GM18868 (cell line): ENCODE data around the gene SSTR4.

ENCODE experiments used
- ATAC-seq: cut with Tn5 transposase; IDR thresholded peaks from one replicate; pipeline ENCODE4 v1.9.1; 2021; ENCODE audit warnings: mild to moderate bottlenecking, moderate library complexity; ENCODE audit not compliant: unreplicated experiment

SSTR4 gene

DNA sequence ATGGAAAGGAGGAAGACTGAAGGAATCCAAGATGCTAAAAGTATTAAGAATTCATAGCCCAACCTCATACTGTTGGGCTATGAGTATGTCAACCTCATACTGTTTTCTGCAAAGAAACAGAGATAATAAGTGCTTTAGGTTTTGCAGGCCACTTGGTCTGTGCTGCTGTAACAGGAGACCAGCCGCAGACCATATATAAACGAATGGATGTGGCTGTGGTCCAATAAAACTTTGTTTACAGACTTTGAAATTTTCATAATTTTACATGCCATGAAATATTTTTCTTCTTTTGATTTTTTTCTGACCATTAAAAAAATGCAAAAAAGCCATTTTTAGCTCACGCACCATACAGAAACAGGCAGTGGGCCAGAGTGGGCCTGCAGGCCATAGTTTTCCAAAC is 28.1 kb downstream of the SSTR4 start:
- no peak for ATAC-seq

DNA sequence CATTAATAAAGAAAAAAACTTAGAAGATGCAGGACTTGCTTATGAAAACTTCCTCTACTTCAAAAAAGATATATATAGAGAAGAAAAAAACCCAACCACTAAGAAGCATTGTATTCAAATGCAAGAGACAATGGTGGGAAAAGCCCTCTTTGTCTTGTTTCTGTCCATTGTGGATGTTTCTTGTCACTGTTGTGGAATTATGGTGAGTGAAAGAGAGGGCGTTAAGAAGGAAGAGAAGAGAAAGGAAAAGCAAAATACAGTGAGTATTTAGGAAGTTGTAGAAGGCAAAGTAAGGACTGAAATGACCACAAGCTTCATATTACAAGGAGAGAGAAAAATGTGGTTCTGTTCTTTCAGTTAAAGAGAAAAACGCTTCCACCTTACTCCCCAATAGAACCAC is 28.5 kb downstream of the SSTR4 start:
- ATAC-seq: no peak

DNA sequence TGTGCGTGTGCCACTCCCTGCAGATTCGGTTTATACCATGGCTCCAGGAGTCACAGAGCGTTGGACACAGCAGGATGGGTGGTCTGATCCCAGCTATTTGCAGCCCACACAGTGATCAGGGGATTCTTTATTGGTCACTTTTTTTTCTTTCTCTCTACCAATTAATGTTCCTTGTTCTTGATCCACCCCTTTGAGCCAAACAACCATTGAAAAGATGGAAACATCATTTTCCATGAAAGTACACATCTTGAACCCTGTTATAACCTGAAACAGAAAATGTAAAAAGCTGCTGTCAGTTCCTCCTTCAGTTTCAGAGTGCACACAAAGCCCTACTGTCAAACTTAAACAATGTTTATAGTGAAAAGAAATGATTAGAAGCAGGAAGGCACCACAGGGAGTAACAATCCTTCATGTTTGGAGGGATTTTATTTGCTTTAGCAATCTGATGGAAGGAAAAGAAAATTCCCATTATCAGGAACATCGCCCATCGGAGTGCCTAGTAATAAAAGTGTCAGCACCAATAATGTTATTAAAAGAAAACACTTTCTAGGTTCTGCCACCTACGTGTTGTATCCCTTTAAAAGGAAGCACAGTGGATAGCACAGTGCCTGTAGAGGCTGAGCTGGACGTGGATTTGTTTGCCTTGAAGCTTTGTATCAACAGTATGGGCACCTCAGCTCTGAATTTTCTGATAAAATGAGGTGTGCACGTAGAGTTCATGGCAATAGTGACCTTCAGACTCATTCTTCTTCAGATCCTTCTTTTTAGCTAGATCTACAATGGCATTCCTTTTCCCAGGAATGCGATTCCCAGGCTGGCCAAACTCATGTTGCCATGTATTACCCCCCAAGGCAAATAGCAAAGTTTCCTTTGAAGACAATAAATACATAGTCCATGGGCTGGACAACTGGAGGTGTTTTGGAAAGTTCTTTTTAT is 30.4 kb downstream of the SSTR4 start:
- ATAC-seq: no peak

DNA sequence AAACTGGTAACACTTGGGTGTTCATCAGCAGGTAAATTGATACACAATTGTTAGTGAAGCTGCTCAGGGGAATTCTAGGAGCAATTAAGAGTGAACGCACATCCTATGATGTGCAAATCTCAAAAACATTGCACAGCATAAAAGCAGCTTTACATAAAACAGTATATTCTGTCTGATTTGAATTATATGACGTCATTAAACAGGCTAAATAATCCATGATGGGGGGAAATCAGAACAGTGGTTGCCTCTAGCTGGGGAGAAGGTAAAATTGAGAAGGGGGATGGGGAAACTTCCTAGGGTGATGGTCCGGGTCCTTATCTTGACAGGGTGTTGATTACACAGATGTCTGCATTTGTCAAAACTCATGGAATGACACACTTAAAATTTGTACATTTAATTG is 31.7 kb downstream of the SSTR4 start:
- no peak for ATAC-seq

DNA sequence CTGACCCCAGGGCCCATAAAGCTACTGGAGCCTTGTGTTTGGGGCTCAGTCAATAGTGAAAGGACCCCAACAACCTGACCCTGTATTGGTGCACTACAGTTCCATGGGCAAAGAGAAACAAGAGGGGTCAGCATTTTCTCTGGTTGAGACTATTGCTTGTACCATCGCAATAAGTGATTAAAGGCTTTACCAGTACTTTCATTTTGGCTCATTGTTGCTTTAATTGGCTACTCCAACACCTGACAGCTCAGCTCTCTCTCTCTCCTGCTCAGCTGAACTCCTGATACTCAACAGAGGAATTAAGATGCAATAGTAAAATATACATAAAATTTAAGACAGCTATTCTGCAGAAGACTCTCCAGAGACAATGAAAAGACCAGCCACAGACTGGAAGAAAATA is 33.2 kb downstream of the SSTR4 start:
- ATAC-seq: peak; percentile 67

DNA sequence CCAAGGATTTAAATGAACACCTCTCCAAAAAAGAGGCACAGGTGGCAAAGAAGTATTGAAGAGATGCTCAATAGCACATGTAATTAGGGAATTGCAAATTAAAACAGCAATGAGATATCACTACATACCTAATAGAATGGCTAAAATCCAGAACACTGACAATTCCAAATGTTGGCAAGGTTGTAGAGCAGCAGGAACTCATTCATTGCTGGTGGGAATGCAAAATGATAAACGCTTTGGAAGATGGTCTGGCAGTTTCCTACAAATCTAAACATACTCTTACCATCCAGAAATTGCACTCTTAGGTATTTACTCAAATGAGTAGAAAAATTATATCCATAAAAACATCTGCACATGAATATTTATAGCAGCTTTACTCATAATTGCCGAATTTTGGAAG is 34.0 kb downstream of the SSTR4 start:
- no peak for ATAC-seq

DNA sequence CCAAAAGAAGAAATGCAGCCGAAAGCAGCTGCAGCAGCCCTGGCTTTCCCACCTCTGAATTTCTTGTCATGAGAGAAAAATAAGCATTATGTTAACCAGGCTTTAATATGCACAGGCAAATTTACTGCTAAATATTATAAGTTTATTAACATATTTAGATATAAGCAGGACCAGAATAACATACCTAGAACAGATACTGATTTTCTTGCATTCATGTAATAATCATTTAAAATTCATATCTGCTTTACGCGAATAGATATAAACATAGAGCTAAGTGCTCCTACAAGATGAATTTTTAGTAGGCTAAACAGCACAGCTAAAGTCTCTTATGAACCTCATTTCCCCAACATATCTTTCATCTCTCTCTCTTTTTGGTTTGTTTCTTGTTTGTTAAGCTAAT is 36.3 kb downstream of the SSTR4 start:
- no peak for ATAC-seq

DNA sequence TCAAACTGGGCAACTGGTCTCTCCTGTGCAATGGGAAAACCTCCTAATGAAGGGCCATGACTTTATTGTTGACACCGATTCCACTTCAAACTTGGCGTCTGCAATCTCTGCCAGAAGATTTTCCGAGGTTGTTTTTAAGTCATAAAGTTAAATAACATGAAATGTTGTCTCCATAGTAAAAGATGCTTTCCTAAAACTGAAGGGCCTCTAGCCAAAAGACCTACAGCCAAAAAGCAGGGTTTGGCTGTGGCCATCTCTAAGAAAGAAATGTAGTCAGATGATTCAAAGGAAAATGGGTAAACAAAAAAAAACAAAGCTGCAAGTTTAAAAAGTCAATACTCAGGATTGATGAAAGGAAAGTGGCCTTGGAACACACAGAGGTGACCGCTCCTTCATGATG is 36.9 kb downstream of the SSTR4 start:
- ATAC-seq: no peak

DNA sequence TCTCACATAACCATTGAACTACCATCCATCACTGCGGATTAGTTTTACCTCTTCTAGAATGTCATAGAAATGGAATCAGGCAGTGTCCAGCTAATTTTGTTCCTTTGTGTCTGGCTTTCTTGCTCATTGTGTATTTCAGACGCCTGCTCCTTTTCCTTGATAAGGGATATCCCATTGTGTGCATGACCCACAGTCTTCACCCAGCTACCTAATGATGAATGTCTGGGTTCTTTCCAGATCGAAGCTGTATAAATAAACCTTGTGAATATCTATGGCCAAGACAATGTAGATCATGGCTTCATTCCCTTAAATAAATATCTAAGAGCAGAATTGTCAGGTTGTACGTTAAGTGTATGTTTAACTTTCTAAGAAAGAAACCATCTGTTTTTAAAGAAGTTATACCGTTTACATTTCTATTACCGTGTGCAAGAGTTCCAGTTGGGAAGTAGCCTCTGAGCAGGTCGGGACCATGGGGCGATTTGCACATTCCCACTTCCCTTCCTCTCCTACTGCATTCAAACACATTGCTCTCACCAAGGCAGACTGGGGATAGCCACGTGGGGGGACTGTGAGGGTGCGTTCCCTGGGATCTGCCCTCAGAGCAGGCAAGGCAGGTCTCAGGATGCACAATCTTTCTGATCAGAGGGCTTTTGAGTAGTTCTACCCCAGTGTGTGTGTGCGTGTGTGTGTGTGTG is 37.9 kb downstream of the SSTR4 start:
- no peak for ATAC-seq

DNA sequence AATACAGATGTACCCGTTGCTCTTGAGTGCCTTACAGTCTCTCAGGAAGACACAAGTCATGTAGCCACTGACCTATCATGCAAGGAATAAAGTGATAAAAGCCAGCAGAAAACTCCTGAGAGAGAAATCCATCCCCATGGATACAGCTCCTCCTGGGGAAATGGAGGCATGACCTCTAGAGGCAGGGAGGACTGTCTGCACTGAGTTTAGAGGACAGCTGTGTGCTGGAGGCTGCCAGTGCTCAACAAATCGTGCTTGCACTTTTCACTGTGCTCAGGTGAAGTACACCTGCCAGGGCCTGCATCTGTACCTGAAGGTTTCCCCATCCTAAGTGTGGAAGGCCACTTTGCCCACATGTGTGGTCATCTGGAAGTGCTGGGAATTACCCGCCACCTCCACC is 38.9 kb downstream of the SSTR4 start:
- ATAC-seq: no peak

DNA sequence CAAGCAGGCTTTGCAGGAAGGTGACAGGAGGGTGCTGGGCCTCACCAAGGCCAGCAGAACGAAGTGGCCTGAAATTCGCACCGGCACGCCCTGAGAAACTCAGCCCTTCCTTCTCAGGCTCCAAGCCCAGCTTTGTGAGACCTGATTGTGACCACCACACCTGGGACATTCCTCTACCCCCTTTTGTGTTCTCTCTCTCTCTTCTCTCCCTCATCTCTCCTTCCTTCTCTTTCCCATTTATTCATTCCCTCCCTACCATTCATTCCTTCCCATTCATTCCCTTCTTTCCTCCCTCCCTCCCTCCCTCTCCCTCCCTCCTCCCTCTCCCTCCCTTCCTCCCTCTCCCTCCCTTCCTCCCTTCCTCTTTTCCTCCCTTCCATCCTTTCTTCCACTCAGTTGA is 42.2 kb downstream of the SSTR4 start:
- no peak for ATAC-seq

DNA sequence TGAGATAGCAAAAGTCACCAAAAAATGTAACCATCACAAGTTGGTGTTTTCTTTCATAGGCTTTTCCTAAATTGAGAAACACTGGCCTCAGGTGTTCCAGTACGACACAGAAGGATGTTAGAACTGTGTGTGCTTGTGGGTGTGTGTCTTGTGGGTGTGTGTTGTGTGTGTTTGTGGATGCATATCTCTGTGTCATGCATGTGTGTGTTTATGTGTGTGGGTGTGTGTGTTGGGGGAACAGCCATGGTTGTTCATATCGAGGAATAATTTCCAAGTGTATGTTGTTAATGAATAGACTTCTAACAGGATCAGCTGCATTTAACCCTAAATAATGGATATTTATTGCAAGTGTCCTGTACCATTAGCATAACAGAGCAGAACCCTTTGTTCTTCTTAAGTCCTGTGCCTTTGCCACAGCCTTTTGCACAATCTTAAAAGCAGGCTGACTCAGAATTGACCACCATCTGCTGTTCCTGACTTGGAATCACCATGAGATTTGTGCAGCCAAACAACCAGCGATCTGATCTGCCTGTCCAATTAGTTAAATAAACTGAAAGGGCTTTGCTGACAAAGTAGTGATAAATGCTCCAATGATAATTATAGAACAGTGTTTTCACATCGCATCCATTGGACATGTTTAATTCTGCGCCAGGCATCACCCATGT is 43.4 kb downstream of the SSTR4 start:
- ATAC-seq: no peak

DNA sequence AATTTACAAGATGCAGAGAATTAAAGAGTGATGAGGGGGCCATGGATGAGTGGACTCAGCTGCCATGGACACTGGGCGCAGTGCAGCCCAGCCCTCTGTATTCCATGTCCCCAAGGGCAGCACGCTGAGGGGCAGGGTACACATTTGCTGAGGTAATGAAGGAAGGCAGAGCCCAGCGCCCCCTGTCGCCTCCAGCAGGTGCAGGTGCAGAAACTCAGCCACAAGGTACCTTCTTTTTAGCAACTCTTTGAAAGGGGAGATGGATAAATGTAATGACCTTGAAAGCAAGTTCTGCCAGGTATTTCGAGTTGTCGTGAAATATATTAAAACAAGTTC is 43.9 kb downstream of the SSTR4 start:
- no peak for ATAC-seq

DNA sequence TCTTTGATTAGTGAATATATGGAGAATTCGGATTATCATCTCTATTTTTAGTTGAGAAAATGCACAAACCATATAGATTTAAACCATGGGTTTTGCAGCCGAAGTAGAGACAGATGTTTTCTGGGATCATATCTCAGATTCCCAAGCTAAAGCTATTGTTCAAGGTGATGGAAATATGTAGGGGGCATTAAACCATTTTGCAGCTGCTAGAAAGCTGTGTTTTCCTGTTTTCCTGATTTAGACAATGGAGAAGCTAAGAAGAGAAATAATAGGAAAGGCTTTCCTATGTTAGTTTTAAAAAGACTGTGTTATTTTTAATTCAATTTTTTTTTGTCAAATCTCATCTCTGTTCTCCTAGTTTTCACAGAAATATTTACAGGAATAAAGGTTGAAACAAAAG is 44.8 kb downstream of the SSTR4 start:
- ATAC-seq: no peak

DNA sequence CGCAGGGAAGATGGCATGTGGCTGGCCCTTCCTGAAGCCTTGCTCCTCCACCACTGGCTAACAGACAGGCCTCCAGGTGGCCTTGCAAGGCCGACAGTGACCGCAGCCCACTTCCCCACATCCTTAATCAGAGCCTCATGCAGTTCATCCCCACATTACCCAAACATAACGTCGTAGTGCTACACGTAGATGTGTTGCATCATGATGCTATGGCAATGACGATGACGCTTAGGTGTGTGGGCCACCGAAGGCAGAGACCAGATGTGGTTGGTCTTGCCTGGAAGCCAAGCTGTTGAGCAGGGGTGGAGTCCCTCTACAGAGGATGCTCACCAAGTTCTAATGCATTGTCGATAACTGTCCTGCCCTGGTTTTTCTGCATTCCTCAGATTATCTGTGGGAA is 45.4 kb downstream of the SSTR4 start:
- ATAC-seq: no peak

DNA sequence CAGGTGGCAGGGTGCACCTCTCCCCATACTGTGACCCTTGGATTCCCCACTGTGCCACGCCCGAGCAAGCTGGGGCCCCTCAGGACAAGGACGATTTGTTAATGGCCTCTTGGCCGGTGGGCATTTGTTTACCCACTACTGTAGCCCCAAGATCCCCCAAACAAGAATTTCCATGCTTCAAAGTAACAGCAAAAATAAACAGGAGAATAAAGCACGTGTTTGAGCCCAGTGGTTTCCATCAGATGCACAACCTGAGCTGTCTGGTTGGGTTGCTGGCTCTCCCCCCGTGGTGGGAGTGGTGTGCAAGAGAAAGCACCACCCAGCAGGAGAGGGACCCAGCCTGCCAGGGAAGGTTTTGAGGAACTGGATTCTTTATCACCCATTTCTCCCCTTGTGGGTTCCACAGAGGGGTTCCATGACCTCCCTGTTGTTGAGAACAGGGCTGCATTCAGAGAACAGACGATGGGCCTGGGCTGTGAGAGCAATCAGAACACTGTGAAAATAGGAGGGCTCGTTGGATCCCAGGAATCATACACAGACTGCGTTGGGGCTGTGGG is 46.2 kb downstream of the SSTR4 start:
- no peak for ATAC-seq

DNA sequence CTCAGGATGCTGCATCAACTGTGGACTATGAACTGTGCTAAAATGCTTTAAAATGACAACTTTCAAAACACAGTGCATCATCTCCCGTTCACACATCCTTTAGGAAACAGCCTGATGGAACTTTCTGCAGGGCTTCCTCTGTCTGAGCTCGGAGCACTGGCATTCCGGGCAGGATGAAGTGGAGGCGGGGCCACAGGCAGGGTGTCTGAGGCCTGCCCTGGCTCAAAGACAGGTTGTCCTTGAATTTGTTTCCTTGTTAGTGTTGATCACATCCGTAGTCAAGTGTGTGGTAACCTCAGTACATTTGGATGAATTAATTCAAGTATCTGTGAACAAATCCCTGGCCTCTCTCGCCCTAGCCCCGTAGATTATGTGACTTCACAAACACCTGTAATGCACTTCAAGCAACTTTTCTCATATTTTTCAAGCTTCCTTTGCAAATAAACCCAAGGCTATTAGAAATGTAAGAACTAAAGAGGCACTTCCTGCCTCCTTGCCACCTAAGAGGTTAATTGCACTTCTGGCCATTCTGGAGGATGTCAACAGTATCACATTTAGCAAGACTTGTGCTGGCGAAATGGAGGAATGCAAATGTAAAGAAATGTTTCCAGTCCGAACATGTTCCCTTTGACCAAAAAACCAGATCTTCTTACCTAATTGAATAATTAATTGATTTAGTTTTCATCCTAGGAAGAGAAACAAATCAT is 47.9 kb downstream of the SSTR4 start:
- no peak for ATAC-seq

DNA sequence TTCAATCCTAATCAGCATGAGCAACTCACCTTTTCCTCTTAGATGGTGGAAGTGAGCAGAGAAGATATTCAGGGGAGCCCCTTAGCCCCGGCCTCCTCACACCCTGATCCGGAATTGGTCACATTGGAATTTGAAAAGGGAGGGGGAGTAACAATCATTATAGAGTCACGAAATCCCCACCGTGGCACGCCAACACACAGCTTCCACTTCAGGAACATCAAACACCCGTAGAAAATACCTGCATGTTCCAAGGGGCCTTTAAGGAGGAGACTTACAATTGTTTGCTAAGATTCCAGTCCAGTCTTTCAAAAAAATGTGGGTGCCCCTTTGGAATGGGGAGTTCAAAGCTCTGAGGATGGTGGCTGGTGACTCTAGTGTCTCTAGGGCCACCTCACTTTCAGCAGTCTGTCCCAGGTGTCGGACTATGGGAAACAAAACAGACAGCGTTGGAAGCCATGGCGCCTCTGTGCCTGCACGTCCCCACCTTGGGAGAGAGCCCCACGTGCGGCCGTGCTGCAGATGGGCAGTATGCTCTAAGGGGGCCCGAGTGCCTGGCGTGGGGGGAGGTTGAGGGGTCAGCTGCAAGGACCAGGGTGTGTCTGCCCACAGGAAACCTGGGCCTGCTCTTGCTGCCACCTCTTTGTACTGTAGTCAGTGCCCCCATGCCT is 48.6 kb downstream of the SSTR4 start:
- no peak for ATAC-seq

DNA sequence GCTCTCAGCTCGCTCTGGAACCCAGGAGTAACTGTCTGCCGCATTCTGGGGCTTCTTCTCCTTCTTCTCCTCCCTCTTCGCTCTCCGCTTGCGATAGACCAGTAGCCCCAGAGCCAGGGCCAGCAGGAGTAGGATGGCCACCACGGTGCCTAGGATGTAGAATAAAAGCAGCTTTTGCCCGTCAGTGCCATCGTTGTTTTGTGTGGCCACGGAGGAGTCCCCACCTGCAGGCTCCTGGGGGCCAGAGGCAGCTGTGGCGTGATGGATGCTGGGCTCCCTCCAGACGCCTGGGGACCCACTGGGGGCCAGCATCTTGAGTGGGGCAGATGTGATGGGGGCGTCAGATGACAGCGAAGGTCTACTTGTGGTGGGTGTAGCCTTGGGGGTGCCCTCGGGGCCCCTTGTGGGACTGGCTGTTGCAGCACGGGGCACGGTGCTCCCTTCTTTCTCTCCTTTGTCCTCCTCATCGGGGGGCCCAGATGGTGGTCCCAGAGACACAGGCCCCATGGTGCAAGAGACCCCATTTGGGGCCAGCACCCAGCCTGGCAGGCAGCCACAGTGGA is 49.3 kb downstream of the SSTR4 start:
- ATAC-seq: no peak

DNA sequence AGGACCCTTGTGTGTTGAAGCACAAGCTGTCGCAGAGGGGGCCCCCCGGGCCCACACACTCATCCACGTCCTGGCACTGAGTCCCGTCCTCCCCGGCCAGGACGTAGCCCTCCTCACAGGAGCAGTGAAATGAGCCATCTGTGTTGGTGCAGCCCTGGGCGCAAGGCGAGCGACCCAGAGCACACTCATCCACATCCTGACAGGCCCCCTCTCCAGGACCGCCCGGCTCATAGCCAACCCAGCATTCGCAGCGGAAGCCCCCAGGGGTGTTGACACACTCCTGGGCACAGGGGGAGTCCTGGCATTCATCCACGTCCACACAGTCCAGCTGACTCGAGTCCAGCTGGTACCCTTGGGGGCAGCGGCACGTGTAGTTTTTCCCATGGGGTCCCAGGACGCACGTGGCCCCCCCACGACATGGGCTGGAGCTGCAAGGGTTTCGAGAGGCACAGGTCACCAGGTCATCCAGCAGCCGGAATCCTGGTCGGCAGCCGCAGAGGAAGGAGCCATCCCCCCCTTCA is 49.8 kb downstream of the SSTR4 start:
- ATAC-seq: no peak
